Heart left ventricle (tissue), 13 donors: Measurements from ENCODE around the gene IL23R.

ENCODE experiments used
- POLR2A ChIP-seq, 2 donors: fragments of 450-650 bp; IDR thresholded peaks; one replicate each; pipeline ENCODE4 v1.6.1; 2017; ENCODE audit warnings: antibody characterized with exemption in 2 of 2, mild to moderate bottlenecking in 2 of 2, moderate library complexity in 2 of 2
- TF ChIP-seq, protein P1 (sequence below), 12 donors: fragments of 200-600 bp; sonication (generic) in 4 of 12; IDR thresholded peaks; one replicate each; pipeline versions ENCODE4 v1.5.0 to v1.8.0; 2018 to 2022; ENCODE audit warnings: antibody characterized with exemption in 12 of 12, mild to moderate bottlenecking in 5 of 12
- donor health status: ischemic (EF 13 %, LVEDD 7.1; RV severe dilation, severe dysfunction).
- donor health status: DM: no; HTN: yes; CAD: no.
- donor health status: DM: no; HTN: no; CAD: no.
- donor health status: ischemic (EF 25% LVEDD 6.9; RV normal size, moderate dysfunction).
- donor health status: ischemic (EF 25% LVEDD 5.7; RV mildly dilated, moderate dysfunction).
- donor health status: ischemic (EF 35%, LVEDD 5.7; RV mildly dilated, moderate dysfunction).
- donor health status: nonischemic (EF 11% LVEDD 7.7; RV severe dilation, severe dysfunction).
- donor health status: DM: yes; HTN: yes; CAD: no.
- donor health status: PGD.
- donor health status: ischemic (EF 29% LVEDD 5.4; RV normal size, mild dysfunction).
- donor health status: nonischemic (EF 23%, LVEDD 6.1; RV moderate dilation, normal function).

GRCh38 chr1:67188137-67188536 is 21.9 kb downstream of the IL23R start:
- no peak for TF ChIP-seq POLR2A (IDR thresholded peaks at IDR 0.05)
- TF ChIP-seq, protein P1, sequence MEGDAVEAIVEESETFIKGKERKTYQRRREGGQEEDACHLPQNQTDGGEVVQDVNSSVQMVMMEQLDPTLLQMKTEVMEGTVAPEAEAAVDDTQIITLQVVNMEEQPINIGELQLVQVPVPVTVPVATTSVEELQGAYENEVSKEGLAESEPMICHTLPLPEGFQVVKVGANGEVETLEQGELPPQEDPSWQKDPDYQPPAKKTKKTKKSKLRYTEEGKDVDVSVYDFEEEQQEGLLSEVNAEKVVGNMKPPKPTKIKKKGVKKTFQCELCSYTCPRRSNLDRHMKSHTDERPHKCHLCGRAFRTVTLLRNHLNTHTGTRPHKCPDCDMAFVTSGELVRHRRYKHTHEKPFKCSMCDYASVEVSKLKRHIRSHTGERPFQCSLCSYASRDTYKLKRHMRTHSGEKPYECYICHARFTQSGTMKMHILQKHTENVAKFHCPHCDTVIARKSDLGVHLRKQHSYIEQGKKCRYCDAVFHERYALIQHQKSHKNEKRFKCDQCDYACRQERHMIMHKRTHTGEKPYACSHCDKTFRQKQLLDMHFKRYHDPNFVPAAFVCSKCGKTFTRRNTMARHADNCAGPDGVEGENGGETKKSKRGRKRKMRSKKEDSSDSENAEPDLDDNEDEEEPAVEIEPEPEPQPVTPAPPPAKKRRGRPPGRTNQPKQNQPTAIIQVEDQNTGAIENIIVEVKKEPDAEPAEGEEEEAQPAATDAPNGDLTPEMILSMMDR (IDR thresholded peaks at IDR 0.05): no peak
